ENCODE data around the gene COX4I1.

The COX4I1 gene

GRCh38 chr16:85768199-85768598 lies 31.3 kb upstream of the COX4I1 start:
- no peak for DNase-seq

- no peak for DNase-seq
Measured at GRCh38 chr16:85770741-85771140, 28.8 kb upstream of the COX4I1 start.

GRCh38 chr16:85773044-85773443 lies 26.5 kb upstream of the COX4I1 start:
- no peak for DNase-seq

- no peak for DNase-seq
Measured at GRCh38 chr16:85774136-85774535, 25.4 kb upstream of the COX4I1 start.

- DNase-seq, result no peak
Measured at GRCh38 chr16:85774811-85775210, 24.7 kb upstream of the COX4I1 start.

- no peak for DNase-seq
Measured at GRCh38 chr16:85777583-85778310, 21.7 kb upstream of the COX4I1 start.

GRCh38 chr16:85778873-85779272 lies 20.6 kb upstream of the COX4I1 start:
- DNase-seq, result peak; percentile 16

- DNase-seq, result no peak
Measured at GRCh38 chr16:85780281-85780680, 19.2 kb upstream of the COX4I1 start.

GRCh38 chr16:85781156-85781555 lies 18.3 kb upstream of the COX4I1 start:
- no peak for DNase-seq

GRCh38 chr16:85781695-85782370 lies 17.7 kb upstream of the COX4I1 start:
- no peak for DNase-seq

- DNase-seq, result no peak
Measured at GRCh38 chr16:85782451-85782850, 17.0 kb upstream of the COX4I1 start.

GRCh38 chr16:85783441-85783840 lies 16.1 kb upstream of the COX4I1 start:
- no peak for DNase-seq

GRCh38 chr16:85784813-85785212 lies 14.7 kb upstream of the COX4I1 start:
- DNase-seq, result no peak

- DNase-seq, result no peak
Measured at GRCh38 chr16:85785927-85786326, 13.6 kb upstream of the COX4I1 start.

GRCh38 chr16:85788819-85789218 lies 10.7 kb upstream of the COX4I1 start:
- no peak for DNase-seq

GRCh38 chr16:85789773-85790172 lies 9.7 kb upstream of the COX4I1 start:
- no peak for DNase-seq

- DNase-seq, result no peak
Measured at GRCh38 chr16:85793662-85794298, 5.7 kb upstream of the COX4I1 start.

GRCh38 chr16:85794696-85795095 lies 4.8 kb upstream of the COX4I1 start:
- DNase-seq, result no peak

GRCh38 chr16:85796152-85796551 lies 3.3 kb upstream of the COX4I1 start:
- DNase-seq, result no peak

GRCh38 chr16:85796599-85796998 lies 2.9 kb upstream of the COX4I1 start:
- no peak for DNase-seq

- DNase-seq, result no peak
Measured at GRCh38 chr16:85798283-85798776, 1.2 kb upstream of the COX4I1 start.

- peak; percentile 32 for DNase-seq
Measured at GRCh38 chr16:85798901-85799496, 496 bp upstream of the COX4I1 start.

- DNase-seq, result no peak
Measured at GRCh38 chr16:85800321-85800669, 800 bp downstream of the COX4I1 start.

GRCh38 chr16:85803570-85803969 lies 4.1 kb downstream of the COX4I1 start:
- no peak for DNase-seq
